ENCODE data around the gene CDS2. TPM values are rescaled to one million over a fixed set of nuclear protein-coding genes. Genes with fewer than 3 reads are reported as not detected.

CDS2 gene
- total RNA-seq, 1 experiment from 2014 or later = 37.5 TPM

- ChIA-PET RAD21 (ENCODE audit: low non-redundant PET in 1 of 2, low total read pairs in 2 of 2, uncharacterized antibody in 2 of 2, unreplicated experiment in 2 of 2) (interaction anchor here in 1 of 2 experiments (1.0 kb wide), 1 partner anchor 27 kb away, joined by 4 read pairs; the partner anchor contains the start of gene CDS2), POLR2A (interaction anchor here (0.9 to 2.3 kb wide), 2 partner anchors 27 to 34 kb away, joined by 4 to 10 read pairs; partner anchors contain the start of genes CDS2 and PCNA), CTCF (interaction anchor here (0.7 to 2.4 kb wide), 4 partner anchors 13 to 97 kb away, joined by 4 to 9 read pairs (median 7); partner anchors contain the start of gene CDS2)
- Histone ChIP-seq H3K79me2 (ENCODE audit: insufficient read depth, low read length) (peaks cover 45% of the 10 kb centered on the region), H3K36me3 (ENCODE audit: control insufficient read depth in 1 of 2, insufficient read depth in 2 of 2, low read length in 2 of 2) (no peaks in the 10 kb centered on the region), H2AFZ (ENCODE audit: low read depth, low read length, poor library complexity, severe bottlenecking) (no peak overlapping the region), H3K4me3 (replicated peaks in 1 of 2; ENCODE audit: low read depth in 1 of 2, low read length in 2 of 2) (peak overlapping the region in 1 of 2 experiments; percentile 31; a peak in 2 of 4 replicates), H3K9ac (ENCODE audit: low read length) (peak overlapping the region; percentile 62), H3K4me1 (ENCODE audit: control insufficient read depth in 1 of 2, insufficient read depth in 2 of 2, low read length in 2 of 2) (peaks cover 36 to 89% of the 10 kb centered on the region in 2 experiments), H3K27me3 (ENCODE audit: insufficient read depth, low read length) (no peaks in the 10 kb centered on the region), H4K20me1 (ENCODE audit: insufficient read depth) (no peaks in the 10 kb centered on the region), H3K9me2 (ENCODE audit: insufficient read depth) (no peaks in the 10 kb centered on the region), H3K9me3 (ENCODE audit: control insufficient read depth in 1 of 2, insufficient read depth in 1 of 2, low read depth in 1 of 2, low read length in 2 of 2) (no peaks in the 10 kb centered on the region), H3K27ac (ENCODE audit: low read depth, low read length) (peak overlapping the region; percentile 39; the same call in 1 of the 2 replicates), H3K4me2 (ENCODE audit: low read length) (peak overlapping the region; percentile 69)
- peak; percentile 35; the same call in 1 of the 2 replicates for TF ChIP-seq CBX3 (IDR thresholded peaks at IDR 0.05; ENCODE audit: low read depth)
- TF ChIP-seq SP1 (IDR thresholded peaks at IDR 0.05; ENCODE audit: low read depth) = peak; percentile 62; the same call in 1 of the 2 replicates
- TF ChIP-seq FOSL1 (IDR thresholded peaks at IDR 0.05; ENCODE audit: low read depth) = peak; percentile 80
- TF ChIP-seq POLR2AphosphoS5 (IDR thresholded peaks at IDR 0.05; ENCODE audit: low read depth, low read length) = peak; percentile 33; the same call in 1 of the 2 replicates
- peak; percentile 65; the same call in 1 of the 2 replicates for TF ChIP-seq MAX (IDR thresholded peaks at IDR 0.05)
- TF ChIP-seq CEBPB (IDR thresholded peaks at IDR 0.05; ENCODE audit: low read depth) = 0 out of 2 replicates have a peak, but pooled peaks have one; percentile 28
- TF ChIP-seq RAD21 (IDR thresholded peaks at IDR 0.05; ENCODE audit: low read depth) = no peak
- peak in 2 of 3 experiments; percentile 29 to 34; a peak in 3 of 6 replicates for TF ChIP-seq CTCF (IDR thresholded peaks at IDR 0.05 in 2 of 3, conservative IDR thresholded peaks at IDR 0.05 in 1 of 3; ENCODE audit: borderline replicate concordance in 1 of 3, insufficient read depth in 1 of 3, low read depth in 2 of 3, low read length in 2 of 3)
- no peak for TF ChIP-seq REST (IDR thresholded peaks at IDR 0.05; ENCODE audit: low read depth)
- TF ChIP-seq ZBTB33 (IDR thresholded peaks at IDR 0.05; ENCODE audit: extremely low read depth, insufficient replicate concordance, low read length) = no peak
- peak; percentile 62 for TF ChIP-seq JUND (IDR thresholded peaks at IDR 0.05)
- ATAC-seq (peak; percentile 86), DNase-seq (ENCODE audit: low read depth, low spot score) (peak; percentile 63)
- no TSS peak for BruUV-seq (replicated peaks)
- intact Hi-C loops (cut with micrococcal nuclease) = no loop called here
These were observed 27.1 kb downstream of the CDS2 start for GRCh38 chr20:5153612-5154542.
